ENCODE results near the gene FBXO5.

DNA sequence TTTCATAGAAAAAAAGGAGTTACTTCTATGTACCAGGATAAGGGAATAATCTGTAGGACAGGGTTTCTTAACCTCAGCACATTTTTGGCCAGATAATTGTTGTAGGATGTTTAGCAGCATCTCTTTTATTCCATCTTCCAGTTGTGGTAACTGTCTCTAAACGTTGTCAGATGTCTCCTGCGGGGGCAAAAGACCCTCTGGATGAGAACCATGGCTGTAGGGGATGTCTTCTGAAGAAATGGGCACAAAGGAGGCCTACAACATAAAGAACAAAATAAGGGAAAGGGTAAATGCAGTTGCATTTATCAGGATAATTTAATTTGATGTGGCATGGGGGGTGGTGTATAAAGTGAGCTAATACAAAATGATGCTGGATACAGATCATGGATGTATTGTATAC is 4.1 kb upstream of the FBXO5 start:
- TF ChIP-seq, protein P1, sequence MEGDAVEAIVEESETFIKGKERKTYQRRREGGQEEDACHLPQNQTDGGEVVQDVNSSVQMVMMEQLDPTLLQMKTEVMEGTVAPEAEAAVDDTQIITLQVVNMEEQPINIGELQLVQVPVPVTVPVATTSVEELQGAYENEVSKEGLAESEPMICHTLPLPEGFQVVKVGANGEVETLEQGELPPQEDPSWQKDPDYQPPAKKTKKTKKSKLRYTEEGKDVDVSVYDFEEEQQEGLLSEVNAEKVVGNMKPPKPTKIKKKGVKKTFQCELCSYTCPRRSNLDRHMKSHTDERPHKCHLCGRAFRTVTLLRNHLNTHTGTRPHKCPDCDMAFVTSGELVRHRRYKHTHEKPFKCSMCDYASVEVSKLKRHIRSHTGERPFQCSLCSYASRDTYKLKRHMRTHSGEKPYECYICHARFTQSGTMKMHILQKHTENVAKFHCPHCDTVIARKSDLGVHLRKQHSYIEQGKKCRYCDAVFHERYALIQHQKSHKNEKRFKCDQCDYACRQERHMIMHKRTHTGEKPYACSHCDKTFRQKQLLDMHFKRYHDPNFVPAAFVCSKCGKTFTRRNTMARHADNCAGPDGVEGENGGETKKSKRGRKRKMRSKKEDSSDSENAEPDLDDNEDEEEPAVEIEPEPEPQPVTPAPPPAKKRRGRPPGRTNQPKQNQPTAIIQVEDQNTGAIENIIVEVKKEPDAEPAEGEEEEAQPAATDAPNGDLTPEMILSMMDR (IDR thresholded peaks at IDR 0.05), result no peak
- no peak for TF ChIP-seq ZFX (IDR thresholded peaks at IDR 0.05; ENCODE audit: borderline replicate concordance)
